ENCODE measurements around the gene MS4A15.

DNA sequence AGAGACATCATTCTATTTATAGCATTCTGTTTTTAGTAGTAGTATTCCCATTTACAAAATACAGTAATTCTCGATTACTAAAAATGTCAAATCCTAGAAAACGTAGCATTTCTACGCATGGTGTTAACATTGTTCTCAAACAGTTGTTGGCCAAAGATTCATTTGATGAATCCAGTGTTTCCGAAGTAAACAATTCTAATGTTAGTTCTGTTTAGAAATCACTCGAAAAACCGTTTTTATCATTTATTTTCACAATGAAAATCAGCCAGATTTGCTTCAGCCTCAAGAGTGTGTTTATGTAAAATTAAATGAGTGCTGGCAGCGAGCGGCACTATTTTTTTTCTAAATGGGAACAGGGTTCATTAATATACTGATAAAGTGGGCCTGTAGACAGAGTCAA is 25.1 kb upstream of the MS4A15 start:
- TF ChIP-seq, protein P1, sequence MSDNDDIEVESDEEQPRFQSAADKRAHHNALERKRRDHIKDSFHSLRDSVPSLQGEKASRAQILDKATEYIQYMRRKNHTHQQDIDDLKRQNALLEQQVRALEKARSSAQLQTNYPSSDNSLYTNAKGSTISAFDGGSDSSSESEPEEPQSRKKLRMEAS (IDR thresholded peaks at IDR 0.05; ENCODE audit: low read depth, low read length) = no peak
- TF ChIP-seq ZNF274 (IDR thresholded peaks at IDR 0.05; ENCODE audit: insufficient read depth, insufficient read length) (no peak), NR2C1 (IDR thresholded peaks at IDR 0.05) (no peak)

Data from GM12878 (cell line).